ENCODE measurements around the gene DUSP2.
"Not testable (repeated sequence)": the region's sequence is repeated elsewhere in the genome, so short reads cannot be mapped to it uniquely, and the experiment has no call there.

Gene DUSP2

GRCh38 chr2:96146153-96146880, 1.1 kb upstream of the DUSP2 start:
- no peak for DNase-seq

- DNase-seq: no peak
Measured at GRCh38 chr2:96145848-96146152, 560 bp upstream of the DUSP2 start.

GRCh38 chr2:96144481-96145035, 682 bp downstream of the DUSP2 start:
- no peak for DNase-seq

- DNase-seq: peak; percentile 48
Measured at GRCh38 chr2:96143848-96144480, 1.3 kb downstream of the DUSP2 start.

GRCh38 chr2:96143231-96143847, 1.9 kb downstream of the DUSP2 start:
- DNase-seq: no peak

GRCh38 chr2:96142217-96143113, 2.8 kb downstream of the DUSP2 start:
- DNase-seq: no peak

GRCh38 chr2:96141624-96141967, 3.6 kb downstream of the DUSP2 start:
- DNase-seq: not testable (repeated sequence)

GRCh38 chr2:96140941-96141623, 4.2 kb downstream of the DUSP2 start:
- DNase-seq: no peak

GRCh38 chr2:96139181-96139758, 6.0 kb downstream of the DUSP2 start:
- no peak for DNase-seq

GRCh38 chr2:96138179-96139145, 6.8 kb downstream of the DUSP2 start, which contains the start of gene ASTL:
TSS of gene ASTL (minus strand) at chr2:96138502. CDS start at chr2:96138436, 66 bp downstream.
- peak; percentile 79 for DNase-seq

GRCh38 chr2:96137321-96138178, 7.7 kb downstream of the DUSP2 start:
- no peak for DNase-seq

GRCh38 chr2:96136129-96136720, 9.0 kb downstream of the DUSP2 start:
- DNase-seq: peak; percentile 54

- DNase-seq: no peak
Measured at GRCh38 chr2:96135621-96136020, 9.6 kb downstream of the DUSP2 start.

GRCh38 chr2:96135171-96135570, 10.1 kb downstream of the DUSP2 start:
- DNase-seq: no peak

- DNase-seq: no peak
Measured at GRCh38 chr2:96134421-96134820, 10.8 kb downstream of the DUSP2 start.

GRCh38 chr2:96131813-96132745, 13.2 kb downstream of the DUSP2 start:
- no peak for DNase-seq

GRCh38 chr2:96131152-96131812, 14.0 kb downstream of the DUSP2 start:
- DNase-seq: no peak

GRCh38 chr2:96130483-96130882, 14.8 kb downstream of the DUSP2 start:
- no peak for DNase-seq

All from DMS79 (cell line).